Left lung (tissue), 10 donors: ENCODE results near the gene FADS2. TPM values are rescaled to one million over a fixed set of nuclear protein-coding genes. Genes with fewer than 3 reads are reported as not detected.
"Not testable (repeated sequence)": the region's sequence is repeated elsewhere in the genome, so short reads cannot be mapped to it uniquely, and the experiment has no call there.

ENCODE experiments used
- ATAC-seq: fragments of 200-7000 bp; cut with Tn5 transposase; one replicate; pipeline ENCODE4 v1.9.1; 2020; ENCODE audit warnings: moderate library complexity
- DNase-seq, 4 donors: peaks; one replicate each; pipeline ENCODE4 v3.0.0-alpha.2; 2013 to 2020
- H3K27ac ChIP-seq, 2 donors: fragments of 200-600 bp; sonication (generic) in 1 of 2; one replicate each; pipeline versions ENCODE4 v1.5.0 to v1.8.0; 2020 to 2021
- H3K27me3 ChIP-seq, 2 donors: fragments of 200-600 bp; sonication (generic) in 1 of 2; one replicate each; pipeline versions ENCODE4 v1.5.0 to v1.8.0; 2020 to 2021
- H3K36me3 ChIP-seq, 2 donors: fragments of 200-600 bp; sonication (generic) in 1 of 2; one replicate each; pipeline versions ENCODE4 v1.5.0 to v1.8.0; 2020 to 2021
- H3K4me1 ChIP-seq, 2 donors: fragments of 200-600 bp; one replicate each; pipeline ENCODE4 v1.8.0; 2021
- H3K4me3 ChIP-seq, 2 donors: fragments of 200-600 bp; sonication (generic) in 1 of 2; one replicate each; pipeline versions ENCODE4 v1.5.0 to v1.8.0; 2020 to 2021; ENCODE audit warnings: mild to moderate bottlenecking in 1 of 2
- H3K9me3 ChIP-seq, 2 donors: fragments of 200-600 bp; sonication (generic) in 1 of 2; one replicate each; pipeline versions ENCODE4 v1.5.0 to v1.8.0; 2020 to 2021
- CTCF ChIP-seq, 2 donors: fragments of 200-600 bp; sonication (generic) in 1 of 2; IDR thresholded peaks; one replicate each; pipeline versions ENCODE4 v1.5.0 to v1.8.0; 2021; ENCODE audit warnings: antibody characterized with exemption in 2 of 2
- intact Hi-C, 2 donors: fragments of 100-400 bp; cut with DNase I; formaldehyde crosslinking; loops; one replicate each; pipeline versions ENCODE4 v1.11.2 to v1.14.2; 2022
- polyA plus RNA-seq, 6 donors: library from polyadenylated mRNA; unstranded; fragments of 120-200 nt; gene quantifications; one replicate each; pipeline ENCODE4 v1.2.1, GENCODE V29; 2013; ENCODE audit not compliant: insufficient read length in 6 of 6
- total RNA-seq, 2 donors: library from RNA; stranded (reverse); fragmentation: NEBNext Ultra II Directional; extraction: Animal tissue kit (Norgen Biotek cat#: 25700); gene quantifications; one replicate each; pipeline ENCODE4 v1.2.1, GENCODE V29; 2021
- donor health status: DM: no; HTN: yes; CAD: no.
- donor health status: DM: no; HTN: no; CAD: no.

Gene FADS2
- total and polyA plus RNA-seq, 8 donors, result 45.4 to 295 (median 94.9) TPM

GRCh38 chr11:61875698-61876097 is 47.6 kb downstream of the FADS2 start:
- ATAC-seq (no peak), DNase-seq (no peak)
- H3K27me3 ChIP-seq, result peaks cover 0 to 8% of the 10 kb centered on the region in 2 donors
- no peak overlapping the region for H3K27ac ChIP-seq
- intact Hi-C loops, result no loop called here
- peaks cover 0 to 13% of the 10 kb centered on the region in 2 donors for H3K36me3 ChIP-seq
- H3K4me1 ChIP-seq, result peaks cover 0 to 7% of the 10 kb centered on the region in 2 donors
- H3K9me3 ChIP-seq, result no peaks in the 10 kb centered on the region
- TF ChIP-seq CTCF (IDR thresholded peaks at IDR 0.05), result no peak
- no peak overlapping the region for H3K4me3 ChIP-seq

GRCh38 chr11:61879152-61879551 is 51.1 kb downstream of the FADS2 start:
- peaks cover 0 to 13% of the 10 kb centered on the region in 2 donors for H3K36me3 ChIP-seq
- no peaks in the 10 kb centered on the region for H3K9me3 ChIP-seq
- no peak overlapping the region for H3K27ac ChIP-seq
- H3K27me3 ChIP-seq, result no peaks in the 10 kb centered on the region
- DNase-seq, result no peak
- H3K4me1 ChIP-seq, result no peaks in the 10 kb centered on the region
- TF ChIP-seq CTCF (IDR thresholded peaks at IDR 0.05), result no peak
- intact Hi-C loops, result no loop called here
- no peak for ATAC-seq
- H3K4me3 ChIP-seq, result no peak overlapping the region

DNA sequence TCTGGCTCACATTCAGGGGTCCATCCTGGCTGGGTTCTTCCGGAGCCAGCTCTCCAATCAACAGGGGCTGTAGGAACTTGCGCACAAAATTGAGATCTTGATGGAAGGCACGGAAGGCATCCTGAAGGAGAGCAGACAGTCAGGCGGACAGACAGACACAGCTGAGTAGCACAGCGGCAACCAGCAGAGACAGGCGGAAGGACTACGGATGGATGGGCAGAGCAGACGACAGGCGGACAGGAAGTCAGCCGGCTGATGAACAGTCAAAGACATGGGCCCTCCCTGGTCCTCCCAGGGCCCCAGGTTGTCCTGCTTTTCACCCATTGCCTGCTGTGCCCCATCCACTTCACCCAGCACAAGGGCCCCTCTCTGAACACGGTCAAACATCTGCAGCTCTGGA is 51.9 kb downstream of the FADS2 start:
- Histone ChIP-seq H3K36me3 (peaks cover 0 to 13% of the 10 kb centered on the region in 2 donors), H3K9me3 (no peaks in the 10 kb centered on the region), H3K27ac (no peak overlapping the region), H3K27me3 (no peaks in the 10 kb centered on the region), H3K4me3 (no peak overlapping the region), H3K4me1 (no peaks in the 10 kb centered on the region)
- ATAC-seq (no peak), DNase-seq (no peak)
- intact Hi-C loops, result no loop called here
- TF ChIP-seq CTCF (IDR thresholded peaks at IDR 0.05), result no peak

GRCh38 chr11:61880454-61880853 is 52.4 kb downstream of the FADS2 start:
- no peak for ATAC-seq
- peaks cover 0 to 13% of the 10 kb centered on the region in 2 donors for H3K36me3 ChIP-seq
- DNase-seq, result no peak
- no peak overlapping the region for H3K4me3 ChIP-seq
- no peaks in the 10 kb centered on the region for H3K27me3 ChIP-seq
- intact Hi-C loops, result no loop called here
- no peaks in the 10 kb centered on the region for H3K9me3 ChIP-seq
- no peak overlapping the region for H3K27ac ChIP-seq
- H3K4me1 ChIP-seq, result no peaks in the 10 kb centered on the region
- TF ChIP-seq CTCF (IDR thresholded peaks at IDR 0.05), result no peak

DNA sequence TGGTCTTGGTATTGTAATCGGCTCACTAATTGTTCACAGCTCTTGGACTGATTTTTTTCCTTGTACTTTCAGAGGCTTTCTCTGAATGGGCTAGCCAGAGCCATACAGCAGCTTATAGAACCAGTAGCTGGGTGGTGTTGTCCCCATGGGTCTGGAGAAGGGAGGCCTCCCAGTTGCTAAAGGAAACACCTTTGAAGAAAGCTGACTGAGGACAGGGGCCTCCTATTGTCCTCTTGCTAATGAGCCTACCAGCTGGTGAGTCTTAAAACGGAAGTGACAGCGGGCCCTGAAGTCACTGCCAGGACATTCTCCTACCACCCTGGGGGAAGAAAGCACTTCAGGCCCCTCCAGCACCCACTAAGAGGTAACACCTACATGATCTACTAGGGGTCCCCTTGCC is 53.3 kb downstream of the FADS2 start:
- intact Hi-C loops, result no loop called here
- H3K27me3 ChIP-seq, result no peaks in the 10 kb centered on the region
- H3K27ac ChIP-seq, result no peak overlapping the region
- H3K36me3 ChIP-seq, result peaks cover 0 to 13% of the 10 kb centered on the region in 2 donors
- DNase-seq (no peak), ATAC-seq (no peak)
- no peak for TF ChIP-seq CTCF (IDR thresholded peaks at IDR 0.05)
- H3K4me1 ChIP-seq, result no peaks in the 10 kb centered on the region
- no peak overlapping the region for H3K4me3 ChIP-seq
- no peaks in the 10 kb centered on the region for H3K9me3 ChIP-seq

- peaks cover 0 to 13% of the 10 kb centered on the region in 2 donors for H3K36me3 ChIP-seq
- H3K27me3 ChIP-seq, H3K4me3 ChIP-seq, H3K9me3 ChIP-seq, intact Hi-C loops, H3K27ac ChIP-seq, DNase-seq, H3K4me1 ChIP-seq, ATAC-seq: not testable (repeated sequence)
These were observed 54.2 kb downstream of the FADS2 start for GRCh38 chr11:61882267-61882666.
